Measurements from ENCODE around the gene MRFAP1. TPM values are rescaled to one million over a fixed set of nuclear protein-coding genes. Genes with fewer than 3 reads are reported as not detected.

Gene MRFAP1
- polyA plus RNA-seq, 1 experiment, result 298 TPM

GRCh38 chr4:6594341-6594740 lies 46.1 kb upstream of the MRFAP1 start:
- Histone ChIP-seq H3K27ac (ENCODE audit: low read depth, low read length) (no peak overlapping the region), H3K9me3 (ENCODE audit: control insufficient read depth, insufficient read depth, low read length) (no peaks in the 10 kb centered on the region; the same call in 1 of the 2 replicates), H3K27me3 (ENCODE audit: control insufficient read depth, insufficient read depth, low read length) (no peaks in the 10 kb centered on the region), H3K4me3 (ENCODE audit: low read depth, low read length) (no peak overlapping the region)
- no peak for DNase-seq (ENCODE audit: low read depth, low spot score)
- no peak for TF ChIP-seq CTCF (IDR thresholded peaks at IDR 0.05; ENCODE audit: low read depth, low read length)
- CTCF ChIA-PET, result no interaction called here
- POLR2A ChIA-PET, result no interaction called here

GRCh38 chr4:6594826-6595355 lies 45.6 kb upstream of the MRFAP1 start:
- no peak for TF ChIP-seq CTCF (IDR thresholded peaks at IDR 0.05; ENCODE audit: low read depth, low read length)
- no peak for DNase-seq (ENCODE audit: low read depth, low spot score)
- ChIA-PET POLR2A (no interaction called here), CTCF (no interaction called here)
- no peak overlapping the region for H3K27ac ChIP-seq (ENCODE audit: low read depth, low read length)
- H3K9me3 ChIP-seq (ENCODE audit: control insufficient read depth, insufficient read depth, low read length), result no peaks in the 10 kb centered on the region; the same call in 1 of the 2 replicates
- no peak overlapping the region for H3K4me3 ChIP-seq (ENCODE audit: low read depth, low read length)
- H3K27me3 ChIP-seq (ENCODE audit: control insufficient read depth, insufficient read depth, low read length), result no peaks in the 10 kb centered on the region

- no peak overlapping the region for H3K27ac ChIP-seq (ENCODE audit: low read depth, low read length)
- ChIA-PET CTCF (no interaction called here), POLR2A (no interaction called here)
- no peaks in the 10 kb centered on the region for H3K27me3 ChIP-seq (ENCODE audit: control insufficient read depth, insufficient read depth, low read length)
- H3K9me3 ChIP-seq (ENCODE audit: control insufficient read depth, insufficient read depth, low read length), result no peaks in the 10 kb centered on the region; the same call in 1 of the 2 replicates
- DNase-seq (ENCODE audit: low read depth, low spot score), result no peak
- TF ChIP-seq CTCF (IDR thresholded peaks at IDR 0.05; ENCODE audit: low read depth, low read length), result no peak
- H3K4me3 ChIP-seq (ENCODE audit: low read depth, low read length), result no peak overlapping the region
Measured at GRCh38 chr4:6595897-6596537, 44.5 kb upstream of the MRFAP1 start.

GRCh38 chr4:6596948-6597347 lies 43.5 kb upstream of the MRFAP1 start:
- H3K9me3 ChIP-seq (ENCODE audit: control insufficient read depth, insufficient read depth, low read length), result no peaks in the 10 kb centered on the region; the same call in 1 of the 2 replicates
- CTCF ChIA-PET, result interaction anchor here (0.6 kb wide), 1 partner anchor 66 kb away, joined by 3 read pairs; no protein-coding TSS in a partner anchor

More at GRCh38 chr4:6596948-6597347, 43.5 kb upstream of the MRFAP1 start:
- Histone ChIP-seq H3K27ac (ENCODE audit: low read depth, low read length) (no peak overlapping the region), H3K27me3 (ENCODE audit: control insufficient read depth, insufficient read depth, low read length) (no peaks in the 10 kb centered on the region), H3K4me3 (ENCODE audit: low read depth, low read length) (no peak overlapping the region)
- DNase-seq (ENCODE audit: low read depth, low spot score), result no peak
- no peak for TF ChIP-seq CTCF (IDR thresholded peaks at IDR 0.05; ENCODE audit: low read depth, low read length)
- POLR2A ChIA-PET, result no interaction called here
